ENCODE measurements around the gene NAT14. TPM values are rescaled to one million over a fixed set of nuclear protein-coding genes. Genes with fewer than 3 reads are reported as not detected.

Gene NAT14
- total RNA-seq, 1 donor from 2014 or later, result 14.2 TPM

GRCh38 chr19:55471266-55471665 is 13.7 kb upstream of the NAT14 start:
- DNase-seq (ENCODE audit: low spot score), result no peak

GRCh38 chr19:55472463-55472862 is 12.5 kb upstream of the NAT14 start:
- DNase-seq (ENCODE audit: low spot score), result no peak

GRCh38 chr19:55473225-55474012 is 11.6 kb upstream of the NAT14 start:
- no peak for DNase-seq (ENCODE audit: low spot score)

- DNase-seq (ENCODE audit: low spot score), result no peak
Observed at GRCh38 chr19:55474269-55475265, 10.4 kb upstream of the NAT14 start.

- DNase-seq (ENCODE audit: low spot score), result peak; percentile 99
Observed at GRCh38 chr19:55476100-55476775, 8.8 kb upstream of the NAT14 start, which contains the start of gene ZNF628. Gene ZNF628 (plus strand): TSS chr19:55476617. CDS start chr19:55479911, 3,294 bp downstream.

- no peak for DNase-seq (ENCODE audit: low spot score)
Observed at GRCh38 chr19:55477905-55478304, 7.1 kb upstream of the NAT14 start.

- DNase-seq (ENCODE audit: low spot score), result no peak
Observed at GRCh38 chr19:55478364-55478763, 6.6 kb upstream of the NAT14 start.

- DNase-seq (ENCODE audit: low spot score), result no peak
Observed at GRCh38 chr19:55479045-55479444, 5.9 kb upstream of the NAT14 start.

- no peak for DNase-seq (ENCODE audit: low spot score)
Observed at GRCh38 chr19:55479451-55480230, 5.3 kb upstream of the NAT14 start.

GRCh38 chr19:55481148-55481793 is 3.7 kb upstream of the NAT14 start:
- DNase-seq (ENCODE audit: low spot score), result no peak

- no peak for DNase-seq (ENCODE audit: low spot score)
Observed at GRCh38 chr19:55481794-55482155, 3.2 kb upstream of the NAT14 start.

GRCh38 chr19:55482156-55482961 is 2.6 kb upstream of the NAT14 start:
- DNase-seq (ENCODE audit: low spot score), result no peak

GRCh38 chr19:55482967-55483705 is 1.9 kb upstream of the NAT14 start:
- no peak for DNase-seq (ENCODE audit: low spot score)

GRCh38 chr19:55483706-55484592 is 1.0 kb upstream of the NAT14 start:
- peak; percentile 44 for DNase-seq (ENCODE audit: low spot score)

GRCh38 chr19:55485439-55486011 is 537 bp downstream of the NAT14 start:
- DNase-seq (ENCODE audit: low spot score), result peak; percentile 45

- DNase-seq (ENCODE audit: low spot score), result peak; percentile 47
Observed at GRCh38 chr19:55486043-55486970, 1.3 kb downstream of the NAT14 start.

Measured in ureter (tissue), 1 donor.